GM12865 (cell line): Measurements from ENCODE around the gene XRN2.

Experiments
- DNase-seq: peaks from one replicate; pipeline ENCODE4 v3.0.0; 2010; ENCODE audit warnings: low read depth
- H3K4me3 ChIP-seq: 2 replicates; pipeline ENCODE4 v1.5.1; 2011; ENCODE audit warnings: mild to moderate bottlenecking, low read depth, low read length, control low read depth
- TF ChIP-seq, protein P1 (sequence below): IDR thresholded peaks from 2 replicates; pipeline ENCODE4 v1.5.1; 2011; ENCODE audit warnings: low read length, control low read depth, low read depth, inconsistent platforms; ENCODE audit not compliant: insufficient read depth; ENCODE audit errors: missing control alignments

The XRN2 gene

DNA sequence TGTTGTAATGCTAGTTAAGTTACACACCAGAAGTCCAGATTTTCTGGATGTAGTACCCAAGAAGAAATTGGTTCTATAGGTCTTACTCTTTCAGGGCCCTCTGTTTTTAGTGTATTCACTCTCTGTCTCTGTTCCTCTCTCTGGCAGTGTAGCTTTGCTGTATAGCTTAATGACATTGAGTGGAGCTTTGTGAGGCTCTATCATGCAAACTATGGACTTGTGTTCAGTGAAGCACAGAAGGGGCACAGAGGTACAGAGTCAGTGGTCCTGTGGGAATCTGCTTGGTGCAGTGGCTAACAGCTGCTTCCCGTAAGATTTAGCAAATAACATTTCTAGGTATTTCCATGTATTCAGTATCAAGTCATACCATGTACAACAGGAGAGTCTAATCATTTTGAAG is 68.1 kb downstream of the XRN2 start:
- no peak overlapping the region for H3K4me3 ChIP-seq
- TF ChIP-seq, protein P1, sequence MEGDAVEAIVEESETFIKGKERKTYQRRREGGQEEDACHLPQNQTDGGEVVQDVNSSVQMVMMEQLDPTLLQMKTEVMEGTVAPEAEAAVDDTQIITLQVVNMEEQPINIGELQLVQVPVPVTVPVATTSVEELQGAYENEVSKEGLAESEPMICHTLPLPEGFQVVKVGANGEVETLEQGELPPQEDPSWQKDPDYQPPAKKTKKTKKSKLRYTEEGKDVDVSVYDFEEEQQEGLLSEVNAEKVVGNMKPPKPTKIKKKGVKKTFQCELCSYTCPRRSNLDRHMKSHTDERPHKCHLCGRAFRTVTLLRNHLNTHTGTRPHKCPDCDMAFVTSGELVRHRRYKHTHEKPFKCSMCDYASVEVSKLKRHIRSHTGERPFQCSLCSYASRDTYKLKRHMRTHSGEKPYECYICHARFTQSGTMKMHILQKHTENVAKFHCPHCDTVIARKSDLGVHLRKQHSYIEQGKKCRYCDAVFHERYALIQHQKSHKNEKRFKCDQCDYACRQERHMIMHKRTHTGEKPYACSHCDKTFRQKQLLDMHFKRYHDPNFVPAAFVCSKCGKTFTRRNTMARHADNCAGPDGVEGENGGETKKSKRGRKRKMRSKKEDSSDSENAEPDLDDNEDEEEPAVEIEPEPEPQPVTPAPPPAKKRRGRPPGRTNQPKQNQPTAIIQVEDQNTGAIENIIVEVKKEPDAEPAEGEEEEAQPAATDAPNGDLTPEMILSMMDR = no peak
- no peak for DNase-seq

DNA sequence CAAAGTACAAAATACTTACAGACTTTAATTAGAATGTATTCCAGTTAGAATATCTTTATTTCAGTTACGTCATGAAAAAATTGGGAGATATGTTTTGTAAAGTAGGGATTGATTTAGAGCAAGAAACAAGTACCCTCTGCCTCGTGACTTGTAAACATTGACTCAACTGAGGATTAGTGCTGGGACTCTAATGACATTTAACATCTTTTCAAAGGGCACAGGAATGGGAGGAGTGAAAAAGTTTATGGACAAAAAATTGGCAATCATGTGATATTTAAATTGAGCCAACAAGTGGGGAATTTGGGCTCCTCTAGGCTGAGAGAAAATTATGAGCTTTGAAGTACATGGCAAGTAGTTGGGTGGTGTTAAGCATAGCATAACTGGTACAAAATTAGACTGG is 68.9 kb downstream of the XRN2 start:
- no peak overlapping the region for H3K4me3 ChIP-seq
- TF ChIP-seq, protein P1 = no peak
- no peak for DNase-seq

DNA sequence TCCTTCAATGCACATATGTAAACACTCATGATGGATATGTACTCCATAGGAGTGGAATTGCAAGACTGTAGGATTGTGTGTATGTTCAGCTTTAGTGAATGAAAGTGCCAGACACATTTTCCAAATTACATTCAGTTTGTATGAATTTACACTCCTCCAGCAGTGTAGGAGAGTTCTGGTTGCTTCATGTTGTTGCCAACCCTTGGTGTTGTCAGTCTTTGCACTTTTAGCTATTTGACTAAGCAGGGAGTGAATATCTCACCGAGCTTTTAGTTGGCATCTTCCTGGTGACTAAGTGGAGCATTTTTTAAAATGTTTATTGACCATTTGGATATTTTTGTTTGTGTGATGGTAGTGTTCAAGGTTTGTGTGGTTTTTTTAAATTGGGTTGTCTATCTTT is 70.3 kb downstream of the XRN2 start:
- TF ChIP-seq, protein P1 = no peak
- no peak overlapping the region for H3K4me3 ChIP-seq
- DNase-seq = no peak

DNA sequence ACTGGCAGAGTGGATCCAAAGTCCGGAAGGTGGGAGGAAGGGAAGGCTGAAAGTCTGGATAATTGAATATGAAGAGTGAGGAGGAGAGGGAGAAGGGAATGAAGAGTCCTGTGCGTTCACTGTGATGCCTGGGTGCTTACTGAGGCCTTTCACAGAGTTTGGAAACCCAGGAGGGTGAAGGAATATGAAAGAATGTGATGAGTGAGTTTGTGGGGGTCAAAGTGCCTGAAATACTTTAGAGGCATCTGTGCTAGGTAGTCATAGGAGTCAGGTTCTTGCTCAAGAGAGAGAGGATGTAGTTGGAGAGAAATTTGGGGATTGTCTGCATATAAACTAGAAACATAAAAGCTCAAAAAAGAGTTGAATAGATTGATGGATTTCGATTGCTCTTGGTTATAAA is 73.5 kb downstream of the XRN2 start:
- no peak for DNase-seq
- H3K4me3 ChIP-seq = no peak overlapping the region
- TF ChIP-seq, protein P1 = no peak

DNA sequence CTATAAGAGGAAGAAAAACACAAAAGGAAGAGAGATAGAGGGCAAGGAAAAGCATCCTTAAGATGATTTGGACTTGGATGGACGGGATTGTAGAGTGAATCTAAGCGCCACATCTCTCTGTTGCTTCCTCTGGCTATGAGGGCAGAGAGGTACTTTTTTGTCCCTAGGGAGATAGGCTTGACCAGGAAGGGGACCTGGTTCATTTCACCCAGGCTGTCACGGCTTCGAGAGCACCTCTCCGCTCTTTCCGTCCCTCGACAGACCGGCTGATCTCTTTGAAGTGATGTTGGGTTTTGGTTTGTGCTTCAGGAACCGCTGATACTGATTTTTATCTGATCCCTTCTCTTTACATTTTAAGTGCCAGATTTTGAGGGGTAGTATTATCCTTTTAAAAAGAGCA is 74.6 kb downstream of the XRN2 start:
- TF ChIP-seq, protein P1 = no peak
- H3K4me3 ChIP-seq = no peak overlapping the region
- DNase-seq = no peak

DNA sequence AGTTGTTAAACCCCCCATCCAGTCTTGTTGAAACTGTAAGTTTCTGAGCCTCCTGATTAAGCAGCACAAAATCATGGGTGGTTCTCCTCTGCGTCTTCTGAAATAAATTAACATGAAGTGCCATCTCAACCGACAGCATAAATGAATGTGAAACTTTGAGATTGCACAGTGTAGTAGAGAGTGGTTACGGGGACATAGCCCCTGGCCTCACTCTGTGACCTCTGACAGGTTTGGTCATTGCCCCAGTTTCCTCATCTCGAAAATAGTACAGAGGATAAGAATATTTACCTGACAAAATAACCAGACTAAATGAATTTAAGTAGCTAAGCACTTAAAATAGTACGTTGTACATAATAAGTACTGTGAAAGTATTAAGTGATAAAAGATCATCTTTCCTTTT is 75.1 kb downstream of the XRN2 start:
- TF ChIP-seq, protein P1 = no peak
- no peak overlapping the region for H3K4me3 ChIP-seq
- DNase-seq = no peak

DNA sequence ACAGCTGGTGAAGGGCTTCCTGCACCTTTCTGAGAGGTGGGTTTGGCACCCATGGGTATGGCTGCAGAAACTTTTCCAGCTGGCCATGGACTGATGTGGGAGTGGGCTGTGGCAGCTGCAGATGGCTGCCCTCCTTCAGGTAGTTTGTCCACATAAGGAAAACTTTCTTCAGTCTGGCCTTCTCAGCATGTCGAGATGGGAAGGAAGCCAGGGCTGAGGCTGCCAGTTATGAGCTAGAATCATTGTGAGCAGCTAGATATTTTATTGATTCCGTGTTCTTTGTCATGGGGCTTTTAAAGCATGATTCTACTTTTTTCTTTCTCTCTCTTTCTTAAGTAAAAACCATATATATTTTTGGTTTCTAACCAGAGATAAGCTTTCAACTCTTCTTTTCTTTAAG is 77.6 kb downstream of the XRN2 start:
- DNase-seq = no peak
- no peak overlapping the region for H3K4me3 ChIP-seq
- TF ChIP-seq, protein P1 = no peak
